Endothelial cell of umbilical vein (primary cell): ENCODE measurements around the gene TCF25. TPM values are rescaled to one million over a fixed set of nuclear protein-coding genes. Genes with fewer than 3 reads are reported as not detected.

Source experiments
- BruUV-seq: library from RNA; stranded (reverse); fragments of 400-500 nt; replicated peaks from 2 replicates; lab custom pipeline; 2021; lab: Mats Ljungman, UMichigan
- CTCF ChIA-PET: fragments of 300-600, 350-600 bp; sonication (Branson Sonifier 250); formaldehyde crosslinking; loops from one replicate; lab custom pipeline; 2021; ENCODE audit warnings: antibody characterized with exemption, inconsistent platforms; lab: Charles Lee
- POLR2A ChIA-PET: fragments of 300-600, 350-600 bp; sonication (Branson Sonifier 250); formaldehyde crosslinking; loops from one replicate; lab custom pipeline; 2021; ENCODE audit warnings: antibody characterized with exemption, inconsistent platforms; lab: Charles Lee
- DNase-seq: peaks from one replicate; pipeline ENCODE4 v3.0.0-alpha.2; 2011; ENCODE audit warnings: low read depth, low spot score
- FAIRE-seq: peaks from 2 replicates; lab custom pipeline; 2011; peaks lifted over from hg19 to GRCh38; lab: Jason Lieb, UNC
- H2AFZ ChIP-seq: 2 replicates; pipeline ENCODE4 v1.6.0; 2012; ENCODE audit warnings: low read depth, low read length, control low read depth, inconsistent platforms
- H3K27ac ChIP-seq: 2 replicates; pipeline ENCODE4 v1.5.1; 2011; ENCODE audit warnings: low read depth, mild to moderate bottlenecking, control low read depth, low read length, moderate library complexity; ENCODE audit not compliant: insufficient read depth
- H3K27me3 ChIP-seq, 2 experiments: 2 replicates each; pipeline versions ENCODE4 v1.6.0 to v1.6.1; 2011; ENCODE audit warnings: low read length in 2 of 2, mixed read lengths in 1 of 2; ENCODE audit not compliant: control insufficient read depth in 2 of 2, insufficient read depth in 2 of 2
- H3K36me3 ChIP-seq, 2 experiments: 2 replicates in 1 of 2; 3 replicates in 1 of 2; pipeline ENCODE4 v1.5.1; 2011; ENCODE audit warnings: low read length in 2 of 2, mild to moderate bottlenecking in 1 of 2, moderate library complexity in 1 of 2; ENCODE audit not compliant: control insufficient read depth in 2 of 2, insufficient read depth in 2 of 2; ENCODE audit errors: extremely low read depth in 1 of 2
- H3K4me1 ChIP-seq: 3 replicates; pipeline ENCODE4 v1.5.1; 2011; ENCODE audit warnings: mild to moderate bottlenecking, low read length; ENCODE audit not compliant: control insufficient read depth, insufficient read depth; ENCODE audit errors: extremely low read depth
- H3K4me2 ChIP-seq: 2 replicates; pipeline ENCODE4 v1.6.1; 2011; ENCODE audit warnings: low read length, control low read depth, mixed read lengths; ENCODE audit not compliant: insufficient read depth
- H3K4me3 ChIP-seq, 3 experiments: fragments of 200-600 bp in 1 of 3; sonication (generic), shearing (Covaris generic) in 1 of 3; replicated peaks in 1 of 3; 2 replicates each; pipeline ENCODE4 v1.5.1; 2011 to 2016; ENCODE audit warnings: control low read depth in 3 of 3, low read length in 3 of 3, mild to moderate bottlenecking in 2 of 3, inconsistent platforms in 1 of 3, low read depth in 1 of 3, moderate library complexity in 1 of 3; ENCODE audit not compliant: insufficient read depth in 1 of 3
- H3K79me2 ChIP-seq: 2 replicates; pipeline ENCODE4 v1.6.0; 2012; ENCODE audit warnings: low read length, inconsistent platforms; ENCODE audit not compliant: control insufficient read depth, insufficient read depth
- H3K9ac ChIP-seq: replicated peaks from 2 replicates; pipeline ENCODE3; 2011; ENCODE audit warnings: low read length, control low read depth; ENCODE audit not compliant: insufficient read depth; ENCODE audit errors: extremely low read depth
- H3K9me1 ChIP-seq: replicated peaks from 3 replicates; pipeline ENCODE4 v1.6.0; 2011; ENCODE audit warnings: mild to moderate bottlenecking, low read length; ENCODE audit not compliant: control insufficient read depth, insufficient read depth; ENCODE audit errors: extremely low read depth
- H3K9me3 ChIP-seq: replicated peaks from 2 replicates; pipeline ENCODE4 v1.5.1; 2012; ENCODE audit warnings: low read length, inconsistent platforms; ENCODE audit not compliant: control insufficient read depth, insufficient read depth
- H4K20me1 ChIP-seq: replicated peaks from 2 replicates; pipeline ENCODE3; 2011; ENCODE audit warnings: mild to moderate bottlenecking, low read length; ENCODE audit not compliant: control insufficient read depth, insufficient read depth; ENCODE audit errors: extremely low read depth
- CTCF ChIP-seq, 2 donors: IDR thresholded peaks; 1 replicate in 1 of 2; 2 replicates in 1 of 2; pipeline ENCODE4 v1.5.1; 2011; ENCODE audit warnings: low read length in 2 of 2, mild to moderate bottlenecking in 2 of 2, moderate library complexity in 2 of 2, control low read depth in 1 of 2, inconsistent platforms in 1 of 2, low read depth in 1 of 2; ENCODE audit not compliant: insufficient read depth in 1 of 2; ENCODE audit errors: extremely low read depth in 1 of 2
- EZH2 ChIP-seq: IDR thresholded peaks from 2 replicates; pipeline ENCODE4 v1.6.1; 2012; ENCODE audit warnings: borderline replicate concordance, low read depth, mild to moderate bottlenecking, moderate library complexity, low read length, inconsistent platforms; ENCODE audit not compliant: severe bottlenecking
- FOS ChIP-seq: IDR thresholded peaks from 2 replicates; pipeline ENCODE4 v1.6.1; 2011; ENCODE audit warnings: mild to moderate bottlenecking, low read length, moderate library complexity, borderline replicate concordance; ENCODE audit not compliant: insufficient read depth
- GATA2 ChIP-seq: IDR thresholded peaks from 2 replicates; pipeline ENCODE4 v1.7.0; 2011; ENCODE audit warnings: low read depth, mild to moderate bottlenecking, moderate library complexity, mixed read lengths, low read length; ENCODE audit not compliant: insufficient read length, insufficient read depth
- JUN ChIP-seq: IDR thresholded peaks from 2 replicates; pipeline ENCODE4 v1.6.1; 2011; ENCODE audit warnings: borderline replicate concordance, low read depth; ENCODE audit not compliant: insufficient read length, insufficient read depth
- MYC ChIP-seq: IDR thresholded peaks from one replicate; pipeline ENCODE4 v1.6.1; 2011; ENCODE audit warnings: mild to moderate bottlenecking, low read depth, low read length
- POLR2A ChIP-seq: IDR thresholded peaks from 2 replicates; pipeline ENCODE4 v1.6.1; 2012; ENCODE audit warnings: low read depth, mild to moderate bottlenecking, control low read depth, low read length
- POLR2AphosphoS5 ChIP-seq: IDR thresholded peaks from 2 replicates; pipeline ENCODE4 v1.6.1; 2012; ENCODE audit warnings: low read depth, mild to moderate bottlenecking, control low read depth, low read length, moderate library complexity; ENCODE audit not compliant: insufficient read depth
- dilution Hi-C: fragments of 300-500 bp; cut with MboI; formaldehyde crosslinking; loops from one replicate; pipeline ENCODE4 v1.15.0; 2019; ENCODE audit warnings: low sequenced_read_pairs; ENCODE audit not compliant: extremely low pct_ligation_motif_present
- intact Hi-C: fragments of 100-400 bp; cut with micrococcal nuclease; formaldehyde crosslinking; loops from one replicate; pipeline ENCODE4 v1.10.0; 2022
- polyA plus RNA-seq, 4 experiments: library from polyadenylated mRNA; depleted of rRNA in 3 of 4; stranded (reverse) in 3 of 4; unstranded in 1 of 4; fragments of >200 nt; gene quantifications; 2 replicates each; pipeline versions ENCODE4 v1.2.1 to v1.2.3, GENCODE V29; 2011 to 2012; ENCODE audit warnings: missing spikeins in 1 of 4
- total RNA-seq: library from RNA; stranded (reverse); gene quantifications from 2 replicates; pipeline ENCODE4 v1.2.3, GENCODE V29; 2021
- TF ChIP-seq, protein P1 (sequence below): IDR thresholded peaks from 2 replicates; pipeline ENCODE4 v1.6.1; 2011; ENCODE audit not compliant: insufficient read depth, insufficient read length

Gene TCF25
- total and polyA plus RNA-seq, 2 donors (not counting 3 experiments of a cell fraction or from before 2014, with no cell fraction given) = 193 to 234 TPM

- dilution Hi-C loops (no loop called here), intact Hi-C loops (no loop called here)
- no peaks in the 10 kb centered on the region for H4K20me1 ChIP-seq
- no peak overlapping the region for H3K27ac ChIP-seq
- no peak overlapping the region for H3K9ac ChIP-seq
- H3K4me3 ChIP-seq = no peak overlapping the region
- DNase-seq (no peak), FAIRE-seq (no peak)
- H3K9me1 ChIP-seq = no peaks in the 10 kb centered on the region
- TF ChIP-seq JUN (no peak), FOS (no peak), POLR2A (no peak), POLR2AphosphoS5 (no peak), EZH2 (no peak), MYC (no peak), GATA2 (no peak), CTCF (IDR thresholded peaks at IDR 0.05; ENCODE audit: extremely low read depth in 1 of 2, insufficient read depth in 1 of 2, low read depth in 1 of 2, low read length in 2 of 2) (no peak)
- TF ChIP-seq, protein P1, sequence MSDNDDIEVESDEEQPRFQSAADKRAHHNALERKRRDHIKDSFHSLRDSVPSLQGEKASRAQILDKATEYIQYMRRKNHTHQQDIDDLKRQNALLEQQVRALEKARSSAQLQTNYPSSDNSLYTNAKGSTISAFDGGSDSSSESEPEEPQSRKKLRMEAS = no peak
- no peaks in the 10 kb centered on the region for H3K27me3 ChIP-seq
- ChIA-PET CTCF (no interaction called here), POLR2A (interaction anchor here (0.7 to 1.1 kb wide), 2 partner anchors 14 to 19 kb away, joined by 3 to 6 read pairs; partner anchors contain the start of gene TCF25)
- no TSS peak for BruUV-seq
- H3K79me2 ChIP-seq = no peaks in the 10 kb centered on the region
- H3K4me2 ChIP-seq = no peak overlapping the region
- H3K4me1 ChIP-seq = no peaks in the 10 kb centered on the region
- no peak overlapping the region for H2AFZ ChIP-seq
- no peaks in the 10 kb centered on the region for H3K9me3 ChIP-seq
- H3K36me3 ChIP-seq = peaks cover 14 to 52% of the 10 kb centered on the region in 2 experiments
Observed at GRCh38 chr16:89892055-89892630, 18.8 kb downstream of the TCF25 start.
